Urinary bladder (tissue), 4 donors: ENCODE measurements around the gene ABCD1. TPM values are rescaled to one million over a fixed set of nuclear protein-coding genes. Genes with fewer than 3 reads are reported as not detected.
"Not testable (repeated sequence)": the region's sequence is repeated elsewhere in the genome, so short reads cannot be mapped to it uniquely, and the experiment has no call there.

ENCODE experiments used
- DNase-seq: peaks from one replicate; pipeline ENCODE4 v3.0.0-alpha.2; 2015; ENCODE audit errors: extremely low spot score
- H3K27ac ChIP-seq: one replicate; pipeline ENCODE4 v1.5.1; 2013; ENCODE audit warnings: low read depth, mild to moderate bottlenecking, moderate library complexity
- H3K36me3 ChIP-seq: one replicate; pipeline ENCODE4 v1.6.1; 2013; ENCODE audit warnings: mild to moderate bottlenecking, moderate library complexity; ENCODE audit not compliant: insufficient read depth
- H3K4me1 ChIP-seq: one replicate; pipeline ENCODE4 v1.6.1; 2013; ENCODE audit warnings: mild to moderate bottlenecking, moderate library complexity; ENCODE audit not compliant: insufficient read depth
- H3K4me3 ChIP-seq: one replicate; pipeline ENCODE4 v1.5.1; 2013; ENCODE audit warnings: low read depth, low read length
- WGBS: extraction: QIAGEN DNeasy Blood & Tissue Kit; methylation state at CpG from one replicate; pipeline ENCODE4 v1.1.7; 2013; 5-methylcytosine and 5-hydroxymethylcytosine counted together
- polyA plus RNA-seq: library from polyadenylated mRNA; stranded (reverse); fragments of 200-250 nt; gene quantifications from one replicate; pipeline ENCODE4 v1.2.3, GENCODE V29; 2013
- total RNA-seq: library from RNA; depleted of rRNA; stranded (reverse); fragments of >200 nt; gene quantifications from one replicate; pipeline ENCODE4 v1.2.3, GENCODE V29; 2014
- donor health status: healthy with polysubstance abuse.
- donor health status: healthy.

ABCD1 gene
- total and polyA plus RNA-seq, 2 donors: 5.2 to 19.0 TPM

DNA sequence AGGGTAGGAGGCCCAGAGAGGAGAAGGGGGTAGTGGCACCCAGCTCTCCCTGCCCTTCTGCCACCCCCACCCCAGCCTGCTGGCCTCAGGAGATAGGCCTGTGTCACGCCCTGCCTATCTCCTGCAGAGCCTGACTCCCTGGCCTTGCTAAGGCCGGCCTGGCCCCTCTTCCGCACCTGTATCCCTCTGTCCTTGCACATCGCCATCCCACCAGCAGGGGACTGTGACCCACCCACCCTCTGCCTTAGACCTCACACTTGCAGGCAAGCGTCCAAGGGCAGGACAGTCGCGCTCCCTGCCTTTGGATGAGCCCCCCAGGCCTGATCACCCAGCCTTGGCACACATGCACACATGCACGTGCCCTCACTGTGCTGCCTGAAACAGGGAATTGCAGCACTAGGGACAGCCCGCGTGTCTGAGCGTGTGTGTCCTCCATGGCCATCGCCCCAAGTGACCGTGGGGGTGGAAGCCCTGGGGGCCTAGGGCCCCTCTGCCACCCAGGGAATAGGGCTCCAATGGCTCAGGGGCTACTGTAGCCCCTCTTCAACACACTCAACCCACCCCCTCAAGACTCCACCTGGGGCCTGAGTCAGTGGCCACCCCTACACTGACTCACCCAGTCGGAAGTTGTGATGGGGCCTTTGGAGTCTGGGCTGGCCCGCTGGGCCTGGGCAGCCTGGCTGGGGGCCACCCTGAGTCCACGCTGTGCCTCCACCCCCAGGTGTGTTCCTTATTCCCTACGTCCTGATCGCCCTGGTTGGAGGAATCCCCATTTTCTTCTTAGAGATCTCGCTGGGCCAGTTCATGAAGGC is 34.8 kb upstream of the ABCD1 start:
- no peak overlapping the region for H3K4me3 ChIP-seq
- H3K36me3 ChIP-seq: no peaks in the 10 kb centered on the region
- no peak for DNase-seq
- WGBS: 75% methylated on average over 19 of the region's 19 CpGs
- no peak overlapping the region for H3K27ac ChIP-seq
- no peaks in the 10 kb centered on the region for H3K4me1 ChIP-seq

DNA sequence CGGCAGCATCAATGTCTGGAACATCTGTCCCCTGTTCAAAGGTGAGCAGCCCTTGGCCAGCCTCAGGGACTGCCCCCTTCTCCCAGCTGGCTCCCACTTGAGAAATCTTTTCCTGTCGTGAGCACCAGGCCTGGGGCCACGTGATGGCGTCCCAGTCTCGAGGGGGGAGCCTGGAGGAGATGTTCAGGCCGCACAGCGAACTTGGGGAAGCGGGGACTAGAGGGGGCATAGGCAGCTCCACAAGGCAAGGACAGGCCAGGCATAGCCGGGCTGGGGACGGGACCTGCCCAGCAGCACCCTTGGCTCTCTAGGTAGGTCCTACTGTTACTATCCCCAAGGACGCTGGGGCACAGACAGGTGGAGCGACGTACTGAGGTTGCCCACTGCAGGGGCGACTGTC is 34.2 kb upstream of the ABCD1 start:
- H3K36me3 ChIP-seq: no peaks in the 10 kb centered on the region
- H3K27ac ChIP-seq: no peak overlapping the region
- 90% methylated on average over 14 of the region's 14 CpGs for WGBS
- H3K4me1 ChIP-seq: no peaks in the 10 kb centered on the region
- DNase-seq: no peak
- H3K4me3 ChIP-seq: no peak overlapping the region

DNA sequence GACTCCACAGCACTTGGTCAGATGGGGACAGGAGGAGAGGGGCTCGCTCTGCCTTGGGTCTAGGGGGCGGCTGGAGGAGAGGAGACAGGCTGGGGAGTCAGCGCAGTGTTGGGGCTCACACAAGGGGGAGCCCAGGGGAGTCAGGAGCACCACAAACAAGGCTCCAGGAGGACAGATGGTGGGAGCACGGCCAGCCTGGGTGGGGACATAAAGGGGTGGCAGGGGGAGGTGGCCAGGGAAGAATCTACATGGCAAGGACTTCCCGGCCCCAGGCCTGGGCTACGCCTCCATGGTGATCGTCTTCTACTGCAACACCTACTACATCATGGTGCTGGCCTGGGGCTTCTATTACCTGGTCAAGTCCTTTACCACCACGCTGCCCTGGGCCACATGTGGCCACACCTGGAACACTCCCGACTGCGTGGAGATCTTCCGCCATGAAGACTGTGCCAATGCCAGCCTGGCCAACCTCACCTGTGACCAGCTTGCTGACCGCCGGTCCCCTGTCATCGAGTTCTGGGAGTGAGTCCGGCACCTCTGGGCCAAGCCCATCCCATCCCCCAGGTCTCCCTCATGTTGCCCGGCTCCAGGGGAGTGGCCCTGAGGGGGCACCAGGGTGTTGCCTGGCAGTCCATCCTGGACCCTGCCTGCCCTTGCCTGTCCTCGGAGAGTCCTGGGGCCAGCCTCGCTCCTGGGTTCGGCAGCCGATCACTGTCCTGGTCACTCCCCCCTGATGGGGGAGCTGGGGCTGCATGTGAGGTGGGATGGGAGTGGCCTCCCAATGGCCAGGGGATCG is 33.4 kb upstream of the ABCD1 start:
- H3K4me1 ChIP-seq, DNase-seq, H3K4me3 ChIP-seq, H3K27ac ChIP-seq, H3K36me3 ChIP-seq: not testable (repeated sequence)
- WGBS: 84% methylated on average over 21 of the region's 21 CpGs

DNA sequence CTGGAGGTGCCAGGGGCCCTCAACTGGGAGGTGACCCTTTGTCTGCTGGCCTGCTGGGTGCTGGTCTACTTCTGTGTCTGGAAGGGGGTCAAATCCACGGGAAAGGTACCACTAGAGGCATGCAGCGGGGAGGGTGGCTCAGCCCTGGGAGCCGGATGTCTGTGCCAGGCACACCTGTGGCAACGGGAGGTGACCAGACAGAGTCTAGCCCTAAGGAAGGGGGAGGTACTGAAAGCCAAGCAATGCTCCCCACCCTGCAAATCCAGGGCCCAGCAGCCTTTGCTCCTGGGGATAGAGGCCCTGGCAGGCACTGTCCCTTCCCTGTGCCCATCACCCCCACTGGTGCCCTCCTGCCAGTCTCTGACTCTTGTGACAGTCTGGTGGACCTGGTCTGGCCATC is 32.7 kb upstream of the ABCD1 start:
- no peak for DNase-seq
- Histone ChIP-seq H3K4me3 (no peak overlapping the region), H3K36me3 (no peaks in the 10 kb centered on the region), H3K27ac (no peak overlapping the region), H3K4me1 (no peaks in the 10 kb centered on the region)
- 88% methylated on average over 4 of the region's 4 CpGs for WGBS

DNA sequence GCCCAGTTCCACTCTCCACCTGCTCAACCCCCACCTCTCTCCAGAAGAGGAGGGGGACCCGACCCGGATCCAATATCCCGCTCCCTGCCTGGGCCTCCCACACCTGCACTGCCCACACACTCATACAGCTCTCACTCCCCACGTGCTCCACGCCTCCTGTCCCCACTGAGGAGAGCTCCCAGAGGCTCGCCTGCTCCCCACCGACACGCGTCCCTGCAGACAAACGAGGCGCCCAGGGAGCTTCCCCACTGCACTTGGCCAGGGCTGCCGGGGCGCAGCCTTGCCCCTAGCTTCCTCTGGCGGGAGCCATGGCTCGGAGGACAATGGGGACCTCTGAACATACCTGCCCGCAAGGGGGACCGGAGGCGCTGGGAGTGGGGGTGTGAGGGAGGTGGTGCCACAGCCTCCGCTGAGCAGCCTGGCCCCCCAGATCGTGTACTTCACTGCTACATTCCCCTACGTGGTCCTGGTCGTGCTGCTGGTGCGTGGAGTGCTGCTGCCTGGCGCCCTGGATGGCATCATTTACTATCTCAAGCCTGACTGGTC is 32.0 kb upstream of the ABCD1 start:
- WGBS: 75% methylated on average over 24 of the region's 24 CpGs
- H3K4me1 ChIP-seq: no peaks in the 10 kb centered on the region
- H3K27ac ChIP-seq: no peak overlapping the region
- DNase-seq: no peak
- H3K4me3 ChIP-seq: no peak overlapping the region
- H3K36me3 ChIP-seq: no peaks in the 10 kb centered on the region

DNA sequence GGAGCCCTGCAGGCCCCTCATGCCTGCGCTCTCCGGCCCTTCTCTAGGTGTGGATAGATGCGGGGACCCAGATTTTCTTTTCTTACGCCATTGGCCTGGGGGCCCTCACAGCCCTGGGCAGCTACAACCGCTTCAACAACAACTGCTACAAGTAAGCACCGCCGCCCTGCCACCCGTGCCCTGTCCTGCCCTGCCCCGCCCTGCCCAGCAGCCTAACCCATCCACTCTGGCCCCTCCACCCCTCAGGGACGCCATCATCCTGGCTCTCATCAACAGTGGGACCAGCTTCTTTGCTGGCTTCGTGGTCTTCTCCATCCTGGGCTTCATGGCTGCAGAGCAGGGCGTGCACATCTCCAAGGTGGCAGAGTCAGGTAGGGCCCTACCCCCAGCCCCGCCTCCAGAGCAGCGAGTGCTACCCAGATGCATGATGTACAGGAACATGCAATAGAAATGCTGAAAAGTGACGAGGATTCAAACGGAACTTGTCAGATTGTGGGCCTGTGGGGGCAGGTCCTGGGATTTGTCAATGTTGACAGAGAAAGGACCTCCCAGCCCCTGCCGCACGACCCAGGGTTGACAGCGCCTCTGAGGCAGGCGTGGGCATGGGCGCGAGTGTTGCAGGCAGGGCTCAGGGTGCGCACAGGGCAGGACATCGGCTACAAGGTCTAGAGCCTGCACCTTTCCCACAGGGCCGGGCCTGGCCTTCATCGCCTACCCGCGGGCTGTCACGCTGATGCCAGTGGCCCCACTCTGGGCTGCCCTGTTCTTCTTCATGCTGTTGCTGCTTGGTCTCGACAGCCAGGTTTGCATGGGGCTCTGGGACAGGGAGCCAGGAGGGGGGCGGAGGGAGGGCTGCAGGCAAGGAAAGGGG is 31.2 kb upstream of the ABCD1 start:
- 75% methylated on average over 31 of the region's 31 CpGs for WGBS
- no peaks in the 10 kb centered on the region for H3K4me1 ChIP-seq
- DNase-seq: no peak

DNA sequence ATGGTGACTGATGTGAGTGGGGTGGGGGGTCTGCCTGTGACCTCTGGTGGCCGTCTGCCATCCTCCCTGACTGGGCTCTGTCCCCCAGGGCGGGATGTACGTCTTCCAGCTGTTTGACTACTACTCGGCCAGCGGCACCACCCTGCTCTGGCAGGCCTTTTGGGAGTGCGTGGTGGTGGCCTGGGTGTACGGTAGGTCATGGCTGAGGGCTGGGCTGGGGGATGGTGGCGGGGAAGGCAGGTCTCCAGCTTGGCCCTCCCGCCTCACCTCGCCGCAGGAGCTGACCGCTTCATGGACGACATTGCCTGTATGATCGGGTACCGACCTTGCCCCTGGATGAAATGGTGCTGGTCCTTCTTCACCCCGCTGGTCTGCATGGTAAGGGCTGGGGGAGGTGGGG is 30.4 kb upstream of the ABCD1 start:
- not testable (repeated sequence) for H3K27ac ChIP-seq, H3K36me3 ChIP-seq
- WGBS: 82% methylated on average over 16 of the region's 16 CpGs

More for the DNA sequence above, 31.2 kb upstream of the ABCD1 start:
- H3K27ac ChIP-seq: no peak overlapping the region
- H3K4me3 ChIP-seq: no peak overlapping the region
- no peaks in the 10 kb centered on the region for H3K36me3 ChIP-seq

DNA sequence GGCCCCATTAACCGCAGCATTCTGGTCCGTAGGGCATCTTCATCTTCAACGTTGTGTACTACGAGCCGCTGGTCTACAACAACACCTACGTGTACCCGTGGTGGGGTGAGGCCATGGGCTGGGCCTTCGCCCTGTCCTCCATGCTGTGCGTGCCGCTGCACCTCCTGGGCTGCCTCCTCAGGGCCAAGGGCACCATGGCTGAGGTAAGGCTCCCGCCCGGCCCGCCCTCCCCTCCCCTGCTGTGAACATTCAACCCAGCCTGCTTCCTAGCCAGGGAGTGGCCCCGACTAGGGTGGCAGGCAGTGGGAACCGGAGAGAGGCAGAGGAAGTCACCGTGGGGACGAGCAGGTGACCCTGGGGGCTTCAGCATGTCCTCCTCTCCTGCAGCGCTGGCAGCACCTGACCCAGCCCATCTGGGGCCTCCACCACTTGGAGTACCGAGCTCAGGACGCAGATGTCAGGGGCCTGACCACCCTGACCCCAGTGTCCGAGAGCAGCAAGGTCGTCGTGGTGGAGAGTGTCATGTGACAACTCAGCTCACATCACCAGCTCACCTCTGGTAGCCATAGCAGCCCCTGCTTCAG is 29.9 kb upstream of the ABCD1 start:
- 77% methylated on average over 23 of the region's 23 CpGs for WGBS
- DNase-seq: no peak
- no peak overlapping the region for H3K27ac ChIP-seq
- H3K36me3 ChIP-seq: no peaks in the 10 kb centered on the region
- H3K4me1 ChIP-seq: no peaks in the 10 kb centered on the region
- no peak overlapping the region for H3K4me3 ChIP-seq

More for the DNA sequence above, 30.4 kb upstream of the ABCD1 start:
- not testable (repeated sequence) for DNase-seq, H3K4me3 ChIP-seq, H3K4me1 ChIP-seq

DNA sequence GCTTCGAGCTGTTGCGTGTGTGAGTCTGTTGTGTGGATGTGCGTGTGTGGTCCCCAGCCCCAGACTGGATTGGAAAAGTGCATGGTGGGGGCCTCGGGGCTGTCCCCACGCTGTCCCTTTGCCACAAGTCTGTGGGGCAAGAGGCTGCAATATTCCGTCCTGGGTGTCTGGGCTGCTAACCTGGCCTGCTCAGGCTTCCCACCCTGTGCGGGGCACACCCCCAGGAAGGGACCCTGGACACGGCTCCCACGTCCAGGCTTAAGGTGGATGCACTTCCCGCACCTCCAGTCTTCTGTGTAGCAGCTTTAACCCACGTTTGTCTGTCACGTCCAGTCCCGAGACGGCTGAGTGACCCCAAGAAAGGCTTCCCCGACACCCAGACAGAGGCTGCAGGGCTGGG is 28.6 kb upstream of the ABCD1 start:
- no peak for DNase-seq
- 88% methylated on average over 15 of the region's 15 CpGs for WGBS
- no peaks in the 10 kb centered on the region for H3K4me1 ChIP-seq
- H3K36me3 ChIP-seq: no peaks in the 10 kb centered on the region
- H3K27ac ChIP-seq: no peak overlapping the region
- no peak overlapping the region for H3K4me3 ChIP-seq

DNA sequence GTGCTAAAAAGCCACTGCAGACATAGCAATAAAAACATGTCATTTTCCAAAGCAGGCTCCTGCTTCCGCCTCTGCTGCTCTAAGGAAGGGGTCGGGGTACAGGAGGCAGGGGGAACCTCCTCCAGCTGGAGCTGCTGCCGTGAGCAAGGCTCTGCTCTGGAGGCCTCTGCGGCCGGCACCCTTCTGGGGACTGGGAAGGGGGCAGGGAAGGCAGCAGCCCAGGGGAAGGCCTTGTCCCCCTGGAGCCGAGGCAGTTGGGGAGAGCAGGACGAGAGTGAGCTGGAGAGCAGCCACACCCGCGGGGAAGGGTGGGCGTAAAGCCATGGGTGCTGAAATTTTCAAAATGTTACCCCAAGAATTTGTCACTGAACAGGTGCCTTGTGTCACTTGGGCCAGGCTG is 28.1 kb upstream of the ABCD1 start:
- H3K36me3 ChIP-seq, DNase-seq: not testable (repeated sequence)

DNA sequence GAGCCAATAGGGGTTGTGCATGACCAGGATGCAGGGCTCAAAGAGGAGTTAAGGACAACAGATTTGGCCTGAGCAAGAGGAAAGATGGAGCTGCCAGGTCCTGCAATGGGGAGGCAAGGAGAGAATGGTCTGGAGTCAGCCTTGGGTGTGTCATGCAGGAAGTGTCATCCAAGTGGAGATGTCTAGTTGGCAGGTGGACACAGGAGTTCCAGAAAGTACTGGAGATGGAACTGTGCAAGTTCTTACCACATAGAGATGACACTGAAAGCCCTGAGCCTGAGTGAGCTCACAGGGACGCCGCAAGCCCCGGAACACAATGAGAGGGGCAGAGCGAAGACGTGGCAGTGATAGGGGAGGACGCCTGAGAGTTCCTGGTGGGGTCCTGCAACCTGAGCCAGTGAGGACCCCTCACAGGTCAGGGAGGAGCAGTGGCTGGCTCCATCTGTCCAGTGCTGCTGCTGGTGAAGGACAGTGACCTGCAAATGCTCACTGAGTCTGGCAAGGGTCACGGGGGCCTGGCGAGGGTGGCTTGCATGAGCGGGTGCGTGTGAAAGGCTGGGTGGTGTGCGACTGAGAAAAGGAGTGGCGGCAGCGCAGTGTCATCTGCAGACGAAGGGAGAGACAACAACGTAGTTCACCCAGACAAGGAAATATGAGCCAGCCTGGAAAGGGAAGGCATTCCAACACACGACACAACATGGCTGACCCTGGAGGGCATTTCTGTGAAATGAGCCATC is 27.5 kb upstream of the ABCD1 start:
- WGBS: 87% methylated on average over 16 of the region's 16 CpGs
- H3K4me3 ChIP-seq, H3K36me3 ChIP-seq, H3K27ac ChIP-seq, H3K4me1 ChIP-seq, DNase-seq: not testable (repeated sequence)

More for the DNA sequence above, 28.1 kb upstream of the ABCD1 start:
- H3K4me1 ChIP-seq, H3K27ac ChIP-seq, H3K4me3 ChIP-seq: not testable (repeated sequence)
- 70% methylated on average over 10 of the region's 10 CpGs for WGBS
